Endothelial cell of umbilical vein (primary cell): ENCODE data around the gene PTS. TPM values are rescaled to one million over a fixed set of nuclear protein-coding genes. Genes with fewer than 3 reads are reported as not detected.

ENCODE experiments used
- Bru-seq: library from RNA; stranded (reverse); fragments of 400-500 nt; gene quantifications from one replicate; lab custom pipeline; 2021; lab: Mats Ljungman, UMichigan
- BruChase-seq, 2 experiments: library from RNA; stranded (reverse); fragments of 400-500 nt; gene quantifications; one replicate each; lab custom pipeline; 2021; lab: Mats Ljungman, UMichigan
- BruUV-seq: library from RNA; stranded (reverse); fragments of 400-500 nt; replicated peaks from 2 replicates; lab custom pipeline; 2021; lab: Mats Ljungman, UMichigan
- CTCF ChIA-PET: fragments of 300-600, 350-600 bp; sonication (Branson Sonifier 250); formaldehyde crosslinking; loops from one replicate; lab custom pipeline; 2021; ENCODE audit warnings: antibody characterized with exemption, inconsistent platforms; lab: Charles Lee
- POLR2A ChIA-PET: fragments of 300-600, 350-600 bp; sonication (Branson Sonifier 250); formaldehyde crosslinking; loops from one replicate; lab custom pipeline; 2021; ENCODE audit warnings: antibody characterized with exemption, inconsistent platforms; lab: Charles Lee
- DNase-seq: peaks from one replicate; pipeline ENCODE4 v3.0.0-alpha.2; 2011; ENCODE audit warnings: low read depth, low spot score
- FAIRE-seq: peaks from 2 replicates; lab custom pipeline; 2011; peaks lifted over from hg19 to GRCh38; lab: Jason Lieb, UNC
- H2AFZ ChIP-seq: 2 replicates; pipeline ENCODE4 v1.6.0; 2012; ENCODE audit warnings: low read depth, low read length, control low read depth, inconsistent platforms
- H3K27ac ChIP-seq: 2 replicates; pipeline ENCODE4 v1.5.1; 2011; ENCODE audit warnings: low read depth, mild to moderate bottlenecking, control low read depth, low read length, moderate library complexity; ENCODE audit not compliant: insufficient read depth
- H3K27me3 ChIP-seq, 2 experiments: 2 replicates each; pipeline versions ENCODE4 v1.6.0 to v1.6.1; 2011; ENCODE audit warnings: low read length in 2 of 2, mixed read lengths in 1 of 2; ENCODE audit not compliant: control insufficient read depth in 2 of 2, insufficient read depth in 2 of 2
- H3K36me3 ChIP-seq, 2 experiments: 2 replicates in 1 of 2; 3 replicates in 1 of 2; pipeline ENCODE4 v1.5.1; 2011; ENCODE audit warnings: low read length in 2 of 2, mild to moderate bottlenecking in 1 of 2, moderate library complexity in 1 of 2; ENCODE audit not compliant: control insufficient read depth in 2 of 2, insufficient read depth in 2 of 2; ENCODE audit errors: extremely low read depth in 1 of 2
- H3K4me1 ChIP-seq: 3 replicates; pipeline ENCODE4 v1.5.1; 2011; ENCODE audit warnings: mild to moderate bottlenecking, low read length; ENCODE audit not compliant: control insufficient read depth, insufficient read depth; ENCODE audit errors: extremely low read depth
- H3K4me2 ChIP-seq: 2 replicates; pipeline ENCODE4 v1.6.1; 2011; ENCODE audit warnings: low read length, control low read depth, mixed read lengths; ENCODE audit not compliant: insufficient read depth
- H3K4me3 ChIP-seq, 3 experiments: fragments of 200-600 bp in 1 of 3; sonication (generic), shearing (Covaris generic) in 1 of 3; replicated peaks in 1 of 3; 2 replicates each; pipeline ENCODE4 v1.5.1; 2011 to 2016; ENCODE audit warnings: control low read depth in 3 of 3, low read length in 3 of 3, mild to moderate bottlenecking in 2 of 3, inconsistent platforms in 1 of 3, low read depth in 1 of 3, moderate library complexity in 1 of 3; ENCODE audit not compliant: insufficient read depth in 1 of 3
- H3K79me2 ChIP-seq: 2 replicates; pipeline ENCODE4 v1.6.0; 2012; ENCODE audit warnings: low read length, inconsistent platforms; ENCODE audit not compliant: control insufficient read depth, insufficient read depth
- H3K9ac ChIP-seq: replicated peaks from 2 replicates; pipeline ENCODE3; 2011; ENCODE audit warnings: low read length, control low read depth; ENCODE audit not compliant: insufficient read depth; ENCODE audit errors: extremely low read depth
- H3K9me1 ChIP-seq: replicated peaks from 3 replicates; pipeline ENCODE4 v1.6.0; 2011; ENCODE audit warnings: mild to moderate bottlenecking, low read length; ENCODE audit not compliant: control insufficient read depth, insufficient read depth; ENCODE audit errors: extremely low read depth
- H3K9me3 ChIP-seq: replicated peaks from 2 replicates; pipeline ENCODE4 v1.5.1; 2012; ENCODE audit warnings: low read length, inconsistent platforms; ENCODE audit not compliant: control insufficient read depth, insufficient read depth
- H4K20me1 ChIP-seq: replicated peaks from 2 replicates; pipeline ENCODE3; 2011; ENCODE audit warnings: mild to moderate bottlenecking, low read length; ENCODE audit not compliant: control insufficient read depth, insufficient read depth; ENCODE audit errors: extremely low read depth
- FOS ChIP-seq: IDR thresholded peaks from 2 replicates; pipeline ENCODE4 v1.6.1; 2011; ENCODE audit warnings: mild to moderate bottlenecking, low read length, moderate library complexity, borderline replicate concordance; ENCODE audit not compliant: insufficient read depth
- JUN ChIP-seq: IDR thresholded peaks from 2 replicates; pipeline ENCODE4 v1.6.1; 2011; ENCODE audit warnings: borderline replicate concordance, low read depth; ENCODE audit not compliant: insufficient read length, insufficient read depth
- POLR2A ChIP-seq: IDR thresholded peaks from 2 replicates; pipeline ENCODE4 v1.6.1; 2012; ENCODE audit warnings: low read depth, mild to moderate bottlenecking, control low read depth, low read length
- POLR2AphosphoS5 ChIP-seq: IDR thresholded peaks from 2 replicates; pipeline ENCODE4 v1.6.1; 2012; ENCODE audit warnings: low read depth, mild to moderate bottlenecking, control low read depth, low read length, moderate library complexity; ENCODE audit not compliant: insufficient read depth
- dilution Hi-C: fragments of 300-500 bp; cut with MboI; formaldehyde crosslinking; loops from one replicate; pipeline ENCODE4 v1.15.0; 2019; ENCODE audit warnings: low sequenced_read_pairs; ENCODE audit not compliant: extremely low pct_ligation_motif_present
- intact Hi-C: fragments of 100-400 bp; cut with micrococcal nuclease; formaldehyde crosslinking; loops from one replicate; pipeline ENCODE4 v1.10.0; 2022
- long read RNA-seq: library from polyadenylated mRNA; stranded (forward); transcript quantifications from one replicate; pipeline ENCODE4 v2.0.0, GENCODE V29; 2021
- polyA minus RNA-seq, 3 experiments: library from RNA; depleted of rRNA, polyadenylated mRNA; stranded (reverse); fragments of >200 nt; gene quantifications; 1 replicate in 1 of 3; 2 replicates in 2 of 3; pipeline ENCODE4 v1.2.3, GENCODE V29; 2011
- polyA plus RNA-seq, 4 experiments: library from polyadenylated mRNA; depleted of rRNA in 3 of 4; stranded (reverse) in 3 of 4; unstranded in 1 of 4; fragments of >200 nt; gene quantifications; 2 replicates each; pipeline versions ENCODE4 v1.2.1 to v1.2.3, GENCODE V29; 2011 to 2012; ENCODE audit warnings: missing spikeins in 1 of 4
- total RNA-seq: library from RNA; stranded (reverse); gene quantifications from 2 replicates; pipeline ENCODE4 v1.2.3, GENCODE V29; 2021

The PTS gene
- total RNA-seq (41.9 and 45.7 TPM in 2 replicates), polyA plus RNA-seq (19.8 and 29.1 TPM in 2 replicates), polyA minus RNA-seq (13.6 and 16.2 TPM in 2 replicates), Bru-seq, nascent RNA (percentile 90 among the genes with signal in this experiment), BruChase-seq, experiment 1, labeled RNA remaining after a 6-hour chase (percentile 88 among the genes with signal in this experiment), BruChase-seq, experiment 2, labeled RNA remaining after a 2-hour chase (percentile 92 among the genes with signal in this experiment)
- polyA plus RNA-seq (2011; cell fraction: cytosol; rRNA removed), result 26.5 and 32.4 TPM in 2 replicates
- 42.5 and 57.7 TPM in 2 replicates for polyA plus RNA-seq (2011; cell fraction: nucleus; rRNA removed)
- 31.8 and 45.5 TPM in 2 replicates for polyA plus RNA-seq (2012)
- polyA minus RNA-seq (2011; cell fraction: cytosol; rRNA and poly(A)+ RNA removed), result 15.2 TPM
- polyA minus RNA-seq (2011; cell fraction: nucleus; rRNA and poly(A)+ RNA removed), result 21.1 and 33.6 TPM in 2 replicates
- long read RNA-seq, transcript PTS-207 (5 exons, 846 nt), result minor isoform, 13 of 137 reads
- long read RNA-seq, transcript PTS-201 (6 exons, 935 nt), result major isoform, 97 of 137 reads
- long read RNA-seq, transcript PTS-206 (3 exons, 601 nt), result minor isoform, 7 of 137 reads
- long read RNA-seq, partial matches to known transcripts, result 5 of 137 reads
- long read RNA-seq, other reads (novel, unspliced or antisense), result 14 of 137 reads

DNA sequence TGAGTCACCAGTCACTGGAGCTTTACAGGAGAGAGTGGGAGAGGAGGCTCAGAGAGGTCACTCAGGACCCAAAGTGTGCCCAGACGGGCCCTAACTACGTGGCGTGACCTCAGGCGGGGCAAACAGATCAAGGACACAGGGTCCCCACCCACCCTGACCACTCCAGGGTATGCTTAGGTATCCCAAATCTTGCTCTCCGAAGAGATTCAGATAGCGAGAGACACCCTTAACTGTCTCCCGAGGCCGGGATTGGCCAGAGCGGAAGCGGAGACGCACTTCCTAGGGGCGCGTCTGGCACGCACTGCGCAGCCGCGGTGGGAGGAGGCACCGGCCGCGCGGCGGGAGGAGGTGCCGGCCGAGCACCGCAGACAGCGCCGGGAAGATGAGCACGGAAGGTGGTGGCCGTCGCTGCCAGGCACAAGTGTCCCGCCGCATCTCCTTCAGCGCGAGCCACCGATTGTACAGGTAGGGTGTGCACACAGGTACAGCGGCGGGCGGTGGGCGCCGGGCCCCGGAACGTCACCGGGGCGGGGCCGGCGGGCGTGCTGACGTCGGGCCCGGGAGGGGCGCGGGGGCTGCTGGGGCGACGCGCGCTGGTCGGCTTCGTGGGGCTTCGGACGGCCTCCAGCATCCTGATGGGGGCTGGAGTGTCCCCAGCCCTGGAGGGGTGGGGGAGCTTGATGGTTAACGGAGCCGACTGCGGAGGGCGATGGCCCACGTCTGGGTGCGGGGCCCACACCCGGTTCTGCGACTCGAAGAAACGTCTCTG lies at the start of gene PTS:
Gene PTS, plus strand, starts transcription at position 367 of the 769 bp plus-strand sequence. Its CDS starts 16 bp downstream, at position 383.
- Histone ChIP-seq H3K27ac (peak within 1 kb of the TSS; percentile 96), H3K79me2 (peaks cover 22% of the 10 kb centered on the region), H3K4me1 (peaks cover 14% of the 10 kb centered on the region), H3K4me3 (peak within 1 kb of the TSS; percentile 30 to 77 (median 73)), H3K27me3 (no peaks in the 10 kb centered on the region), H3K9me3 (no peaks in the 10 kb centered on the region), H3K9me1 (no peaks in the 10 kb centered on the region), H2AFZ (peak within 1 kb of the TSS; percentile 88), H3K4me2 (peak within 1 kb of the TSS; percentile 84), H3K36me3 (peaks cover 5 to 9% of the 10 kb centered on the region in 2 experiments), H4K20me1 (no peaks in the 10 kb centered on the region), H3K9ac (peak within 1 kb of the TSS; percentile 79)
- ChIA-PET CTCF (interaction anchor here (3.2 kb wide), 1 partner anchor 54 kb away, joined by 34 read pairs; no protein-coding TSS in a partner anchor), POLR2A (no interaction called here)
- intact Hi-C loops (loop anchor here (1.0 to 2.0 kb wide), 3 partner anchors 29 to 347 kb away; partner anchors contain the start of genes CFAP68 and FDXACB1), dilution Hi-C loops (no loop called here)
- FAIRE-seq (peak; percentile 85), DNase-seq (peak; percentile 87)
- TSS peak; percentile 97 for BruUV-seq
- TF ChIP-seq POLR2A, result peak; percentile 96
- no peak for TF ChIP-seq JUN
- peak; percentile 90 for TF ChIP-seq POLR2AphosphoS5
- peak; percentile 41 for TF ChIP-seq FOS
